K562 (cell line): ENCODE measurements around the gene MTA2. TPM values are rescaled to one million over a fixed set of nuclear protein-coding genes. Genes with fewer than 3 reads are reported as not detected.
A peak's percentile ranks its signal among the peaks of the same experiment; 100 is the strongest.

ENCODE experiments used
- BRD4 ChIP-seq: fragments of 200-600 bp; sonication (generic); IDR thresholded peaks from 2 replicates; pipeline ENCODE4 v1.6.1; 2017; ENCODE audit warnings: inconsistent platforms
- BRF1 ChIP-seq: IDR thresholded peaks from 3 replicates; pipeline ENCODE4 v1.6.1; 2011; ENCODE audit warnings: borderline replicate concordance, mild to moderate bottlenecking; ENCODE audit not compliant: insufficient read length; ENCODE audit errors: extremely low read depth
- DNMT1 ChIP-seq: fragments of 450-650 bp; IDR thresholded peaks from 2 replicates; pipeline ENCODE4 v1.6.1; 2016; ENCODE audit warnings: antibody characterized with exemption, mild to moderate bottlenecking
- GTF2A2 ChIP-seq: IDR thresholded peaks from 2 replicates; pipeline ENCODE4 v1.6.1; 2016; ENCODE audit warnings: mild to moderate bottlenecking, missing genetic modification characterization, missing compliant biosample characterization
- MTA3 ChIP-seq: fragments of 450-650 bp; formaldehyde crosslinking; IDR thresholded peaks from 2 replicates; pipeline ENCODE4 v1.6.1; 2017; ENCODE audit warnings: mild to moderate bottlenecking, borderline replicate concordance
- NFYB ChIP-seq: IDR thresholded peaks from 2 replicates; pipeline ENCODE4 v1.6.1; 2011; ENCODE audit warnings: mild to moderate bottlenecking, moderate library complexity; ENCODE audit not compliant: insufficient read length; ENCODE audit errors: extremely low read depth
- NR2F6 ChIP-seq: fragments of 450-650 bp; formaldehyde crosslinking; IDR thresholded peaks from 2 replicates; pipeline ENCODE4 v1.4.0; 2020; ENCODE audit warnings: mild to moderate bottlenecking
- POLR2G ChIP-seq: fragments of 200-400 bp; formaldehyde crosslinking; IDR thresholded peaks from 2 replicates; pipeline ENCODE4 v1.6.1; 2017; ENCODE audit warnings: low read depth, mild to moderate bottlenecking, antibody characterized with exemption, low read length, moderate library complexity
- PTBP1 ChIP-seq: fragments of 200-400 bp; formaldehyde crosslinking; IDR thresholded peaks from 2 replicates; pipeline ENCODE4 v1.6.1; 2017; ENCODE audit warnings: low read depth, low read length
- PYGO2 ChIP-seq: fragments of 450-650 bp; IDR thresholded peaks from 2 replicates; pipeline ENCODE4 v1.6.1; 2016; ENCODE audit warnings: mild to moderate bottlenecking, missing genetic modification characterization, moderate library complexity, missing compliant biosample characterization
- RBM14 ChIP-seq: fragments of 200-400 bp; formaldehyde crosslinking; IDR thresholded peaks from 2 replicates; pipeline ENCODE4 v1.6.1; 2018; ENCODE audit warnings: low read depth, mild to moderate bottlenecking, low read length, moderate library complexity, borderline replicate concordance; ENCODE audit not compliant: insufficient read depth
- TCF3 ChIP-seq: sonication (generic); formaldehyde crosslinking; IDR thresholded peaks from 2 replicates; pipeline ENCODE4 v1.4.0; 2020; ENCODE audit warnings: mild to moderate bottlenecking, missing genetic modification reagents
- TOE1 ChIP-seq, 2 experiments: fragments of 450-650 bp in 1 of 2; sonication (generic) in 1 of 2; formaldehyde crosslinking in 1 of 2; IDR thresholded peaks; 2 replicates each; pipeline versions ENCODE4 v1.7.1 to v1.8.0; 2016 to 2022; ENCODE audit warnings: borderline replicate concordance in 2 of 2, mild to moderate bottlenecking in 2 of 2, antibody characterized with exemption in 1 of 2, inconsistent platforms in 1 of 2, low read depth in 1 of 2, missing genetic modification reagents in 1 of 2, moderate library complexity in 1 of 2
- ZBED1 ChIP-seq: IDR thresholded peaks from 2 replicates; pipeline ENCODE4 v1.6.1; 2014
- ZNF124 ChIP-seq: sonication (generic); formaldehyde crosslinking; IDR thresholded peaks from 2 replicates; pipeline ENCODE4 v1.8.1; 2022; ENCODE audit warnings: missing genetic modification reagents
- ZNF224 ChIP-seq: sonication (generic); formaldehyde crosslinking; IDR thresholded peaks from 2 replicates; pipeline ENCODE4 v1.8.0; 2022; ENCODE audit warnings: mild to moderate bottlenecking, missing genetic modification reagents
- ZNF384 ChIP-seq: IDR thresholded peaks from 2 replicates; pipeline ENCODE4 v1.6.1; 2012; ENCODE audit warnings: low read depth, low read length, improper control_type of control experiment
- ZNF551 ChIP-seq: fragments of 250-450 bp; sonication (Bioruptor Pico); IDR thresholded peaks from 2 replicates; pipeline ENCODE4 v1.5.0; 2021; ENCODE audit warnings: mild to moderate bottlenecking, moderate library complexity
- ZZZ3 ChIP-seq: fragments of 450-650 bp; IDR thresholded peaks from 2 replicates; pipeline ENCODE4 v1.6.1; 2016; ENCODE audit warnings: antibody characterized with exemption, mild to moderate bottlenecking, moderate library complexity
- polyA plus RNA-seq, 8 experiments: library from polyadenylated mRNA; depleted of rRNA in 4 of 8; stranded (reverse) in 5 of 8; unstranded in 3 of 8; fragments of >200 nt; fragmentation: Nextera tagmentation in 2 of 8; fragmentation: Illumina TruSeq in 1 of 8; extraction: Ambion mirVana in 2 of 8; extraction: Trizol in 1 of 8; gene quantifications; 2 replicates each; pipeline versions ENCODE4 v1.2.1 to v1.2.3, GENCODE V29; 2011 to 2014; ENCODE audit warnings: inconsistent platforms in 1 of 8, missing spikeins in 1 of 8
- total RNA-seq, 7 experiments: library from RNA; depleted of rRNA in 6 of 7; stranded (reverse); fragments of >200 nt in 6 of 7; fragmentation: Illumina TruSeq in 2 of 7; extraction: Trizol in 2 of 7; gene quantifications; 2 replicates each; pipeline versions ENCODE4 v1.2.1 to v1.2.3, GENCODE V29; 2011 to 2021; ENCODE audit warnings: low replicate concordance in 1 of 7
- TF ChIP-seq, protein P1 (sequence below): fragments of 250-450 bp; sonication (Bioruptor Pico); IDR thresholded peaks from 2 replicates; pipeline ENCODE4 v1.4.0; 2020; ENCODE audit warnings: mild to moderate bottlenecking, moderate library complexity, borderline replicate concordance
- TF ChIP-seq, protein P2 (sequence below): fragments of 250-450 bp; sonication (Bioruptor Pico); IDR thresholded peaks from 2 replicates; pipeline ENCODE4 v1.8.0; 2021; ENCODE audit warnings: mild to moderate bottlenecking, moderate library complexity
- TF ChIP-seq, protein P3 (sequence below), 2 experiments: IDR thresholded peaks in 1 of 2; conservative IDR thresholded peaks in 1 of 2; 2 replicates each; pipeline ENCODE4 v1.6.1; 2016; ENCODE audit warnings: low read depth in 2 of 2, mild to moderate bottlenecking in 1 of 2, missing compliant biosample characterization in 1 of 2, missing genetic modification characterization in 1 of 2, moderate library complexity in 1 of 2

MTA2 gene
- total and polyA plus RNA-seq, 9 of the 15 experiments (the other 6 are each of a cell fraction or from before 2014, with no cell fraction given), result 6.2 to 220 (median 172) TPM

DNA sequence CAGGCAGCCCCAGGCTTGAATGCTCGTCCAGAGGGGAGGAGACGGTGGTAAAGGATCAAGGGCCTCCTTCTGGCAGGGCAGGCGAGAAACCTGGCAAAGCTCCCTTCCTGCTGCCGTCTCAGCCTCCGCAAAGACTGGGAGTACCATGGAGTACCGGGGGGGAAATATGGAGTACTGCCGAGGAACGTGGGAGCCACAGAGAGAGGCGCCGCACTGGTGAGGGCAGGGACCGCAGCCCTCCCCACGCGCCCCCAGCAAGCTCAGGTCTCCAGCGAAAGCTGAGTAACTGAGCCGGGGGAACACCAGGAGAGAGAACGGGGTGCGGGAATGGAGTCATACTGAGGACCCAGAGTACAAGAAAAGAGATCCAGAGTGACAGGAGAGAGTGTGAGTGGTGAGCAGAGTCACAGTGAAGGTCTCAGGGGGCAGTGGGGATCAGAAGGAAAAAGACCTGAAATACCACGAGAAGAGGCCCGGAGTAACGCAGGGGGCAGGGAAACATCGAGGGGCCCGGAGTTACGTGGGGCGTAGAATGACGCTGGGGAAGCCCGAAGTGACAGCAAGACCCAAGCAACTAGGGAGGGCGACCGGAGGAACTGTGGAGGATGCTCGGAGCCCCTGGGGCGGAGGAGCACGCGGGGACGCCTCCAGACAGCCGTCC lies 10.2 kb upstream of the MTA2 start (continued):
- TF ChIP-seq ZNF224 (CRISPR knock-in tag) (no peak), ZNF551 (CRISPR knock-in tag) (no peak), PTBP1 (0 out of 2 replicates have a peak, but pooled peaks have one; percentile 51), ZZZ3 (no peak), BRD4 (no peak), DNMT1 (no peak), ZNF124 (CRISPR knock-in tag) (no peak), RBM14 (no peak), MTA3 (peak; percentile 41; the same call in 1 of the 2 replicates), TOE1 (IDR thresholded peaks at IDR 0.05; ENCODE audit: borderline replicate concordance) (no peak), TOE1 (CRISPR knock-in tag; IDR thresholded peaks at IDR 0.05; ENCODE audit: borderline replicate concordance, low read depth) (no peak), NR2F6 (CRISPR knock-in tag) (no peak), POLR2G (no peak; the same call in 1 of the 2 replicates), ZBED1 (no peak), BRF1 (no peak), GTF2A2 (tag) (no peak), NFYB (no peak), PYGO2 (tag) (no peak), TCF3 (CRISPR knock-in tag) (no peak), ZNF384 (no peak)
- TF ChIP-seq, protein P1, sequence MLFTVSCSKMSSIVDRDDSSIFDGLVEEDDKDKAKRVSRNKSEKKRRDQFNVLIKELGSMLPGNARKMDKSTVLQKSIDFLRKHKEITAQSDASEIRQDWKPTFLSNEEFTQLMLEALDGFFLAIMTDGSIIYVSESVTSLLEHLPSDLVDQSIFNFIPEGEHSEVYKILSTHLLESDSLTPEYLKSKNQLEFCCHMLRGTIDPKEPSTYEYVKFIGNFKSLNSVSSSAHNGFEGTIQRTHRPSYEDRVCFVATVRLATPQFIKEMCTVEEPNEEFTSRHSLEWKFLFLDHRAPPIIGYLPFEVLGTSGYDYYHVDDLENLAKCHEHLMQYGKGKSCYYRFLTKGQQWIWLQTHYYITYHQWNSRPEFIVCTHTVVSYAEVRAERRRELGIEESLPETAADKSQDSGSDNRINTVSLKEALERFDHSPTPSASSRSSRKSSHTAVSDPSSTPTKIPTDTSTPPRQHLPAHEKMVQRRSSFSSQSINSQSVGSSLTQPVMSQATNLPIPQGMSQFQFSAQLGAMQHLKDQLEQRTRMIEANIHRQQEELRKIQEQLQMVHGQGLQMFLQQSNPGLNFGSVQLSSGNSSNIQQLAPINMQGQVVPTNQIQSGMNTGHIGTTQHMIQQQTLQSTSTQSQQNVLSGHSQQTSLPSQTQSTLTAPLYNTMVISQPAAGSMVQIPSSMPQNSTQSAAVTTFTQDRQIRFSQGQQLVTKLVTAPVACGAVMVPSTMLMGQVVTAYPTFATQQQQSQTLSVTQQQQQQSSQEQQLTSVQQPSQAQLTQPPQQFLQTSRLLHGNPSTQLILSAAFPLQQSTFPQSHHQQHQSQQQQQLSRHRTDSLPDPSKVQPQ (CRISPR knock-in tag), result no peak
- TF ChIP-seq, protein P2, sequence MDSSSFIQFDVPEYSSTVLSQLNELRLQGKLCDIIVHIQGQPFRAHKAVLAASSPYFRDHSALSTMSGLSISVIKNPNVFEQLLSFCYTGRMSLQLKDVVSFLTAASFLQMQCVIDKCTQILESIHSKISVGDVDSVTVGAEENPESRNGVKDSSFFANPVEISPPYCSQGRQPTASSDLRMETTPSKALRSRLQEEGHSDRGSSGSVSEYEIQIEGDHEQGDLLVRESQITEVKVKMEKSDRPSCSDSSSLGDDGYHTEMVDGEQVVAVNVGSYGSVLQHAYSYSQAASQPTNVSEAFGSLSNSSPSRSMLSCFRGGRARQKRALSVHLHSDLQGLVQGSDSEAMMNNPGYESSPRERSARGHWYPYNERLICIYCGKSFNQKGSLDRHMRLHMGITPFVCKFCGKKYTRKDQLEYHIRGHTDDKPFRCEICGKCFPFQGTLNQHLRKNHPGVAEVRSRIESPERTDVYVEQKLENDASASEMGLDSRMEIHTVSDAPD (CRISPR knock-in tag), result no peak
- TF ChIP-seq, protein P3, sequence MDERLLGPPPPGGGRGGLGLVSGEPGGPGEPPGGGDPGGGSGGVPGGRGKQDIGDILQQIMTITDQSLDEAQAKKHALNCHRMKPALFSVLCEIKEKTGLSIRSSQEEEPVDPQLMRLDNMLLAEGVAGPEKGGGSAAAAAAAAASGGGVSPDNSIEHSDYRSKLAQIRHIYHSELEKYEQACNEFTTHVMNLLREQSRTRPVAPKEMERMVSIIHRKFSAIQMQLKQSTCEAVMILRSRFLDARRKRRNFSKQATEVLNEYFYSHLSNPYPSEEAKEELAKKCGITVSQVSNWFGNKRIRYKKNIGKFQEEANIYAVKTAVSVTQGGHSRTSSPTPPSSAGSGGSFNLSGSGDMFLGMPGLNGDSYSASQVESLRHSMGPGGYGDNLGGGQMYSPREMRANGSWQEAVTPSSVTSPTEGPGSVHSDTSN (CRISPR knock-in tag; IDR thresholded peaks at IDR 0.05; ENCODE audit: low read depth), result no peak
- TF ChIP-seq, protein P3 (tag; conservative IDR thresholded peaks at IDR 0.05; ENCODE audit: low read depth), result no peak
